ENCODE results near the gene EBF3. TPM values are rescaled to one million over a fixed set of nuclear protein-coding genes. Genes with fewer than 3 reads are reported as not detected.

The EBF3 gene
- total RNA-seq, 1 experiment from 2014 or later: not detected

DNA sequence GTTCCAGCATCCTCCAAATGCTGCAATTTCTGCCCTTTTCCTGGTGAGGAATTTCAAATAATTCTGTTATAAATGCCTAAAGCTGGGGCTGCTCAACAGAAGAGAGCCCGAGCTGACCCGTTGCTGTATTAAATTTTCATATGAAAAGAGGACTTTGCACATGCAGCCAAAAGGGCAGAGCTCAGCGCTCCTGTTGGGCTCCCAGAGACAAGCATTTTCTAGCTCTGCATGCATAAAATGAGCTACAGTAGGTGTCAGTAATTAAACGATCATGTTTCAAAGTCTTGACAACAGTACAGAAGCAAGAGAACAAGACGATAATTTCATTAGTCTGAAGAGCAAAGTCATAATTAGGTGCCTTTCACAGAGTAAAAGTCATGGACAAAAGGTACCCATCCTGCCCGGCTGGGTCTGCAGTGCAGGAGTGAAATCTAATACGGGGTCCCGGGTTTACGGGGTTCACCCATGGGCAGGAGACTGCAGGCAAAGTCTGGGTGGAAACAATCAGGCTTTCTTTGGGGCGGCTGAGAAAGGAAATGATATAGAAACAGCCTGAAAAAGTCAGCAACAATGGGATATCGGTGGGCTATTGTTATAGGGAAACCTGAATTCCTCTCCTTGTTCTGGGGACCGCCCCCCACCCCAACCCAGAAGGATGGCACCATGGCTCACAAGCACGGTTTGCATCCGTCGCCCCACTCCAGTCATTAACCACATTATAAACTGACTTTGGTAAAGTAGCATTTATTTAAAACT, 66.0 kb downstream of the EBF3 start:
- H3K27me3 Mint-ChIP-seq (ENCODE audit: insufficient read depth, unreplicated experiment): no peaks in the 10 kb centered on the region
- no peak overlapping the region for H3K4me3 Mint-ChIP-seq (ENCODE audit: unreplicated experiment)
- CTCF ChIA-PET: no interaction called here
- TF ChIP-seq CTCF (IDR thresholded peaks at IDR 0.05; ENCODE audit: unreplicated experiment): no peak
- H3K9me3 Mint-ChIP-seq (ENCODE audit: unreplicated experiment): no peaks in the 10 kb centered on the region
- DNase-seq (ENCODE audit: unreplicated experiment): no peak
- no TSS peak for BruUV-seq (replicated peaks)
- H3K36me3 Mint-ChIP-seq (ENCODE audit: insufficient read depth, unreplicated experiment): no peaks in the 10 kb centered on the region
- POLR2A ChIA-PET: no interaction called here
- no peaks in the 10 kb centered on the region for H3K4me1 Mint-ChIP-seq (ENCODE audit: insufficient read depth, unreplicated experiment)
- intact Hi-C loops (cut with micrococcal nuclease): no loop called here
- no peak overlapping the region for H3K27ac Mint-ChIP-seq (ENCODE audit: low read depth, unreplicated experiment)

DNA sequence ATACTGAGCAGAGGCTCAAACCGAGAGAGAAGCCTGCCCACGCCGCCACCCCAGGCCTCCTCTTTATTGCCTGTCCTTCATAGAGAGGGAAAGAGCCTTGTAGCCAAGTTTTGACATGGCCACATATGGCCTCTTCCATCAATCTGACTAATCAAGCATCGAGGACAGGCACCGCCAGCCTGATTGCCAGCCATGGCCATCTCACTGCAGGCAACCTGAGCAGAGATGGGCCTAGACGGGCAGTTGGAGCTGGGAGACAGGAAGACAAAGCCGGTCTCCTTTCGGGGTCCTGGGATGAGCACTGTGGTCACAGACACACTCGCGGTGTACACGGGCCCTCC, 67.2 kb downstream of the EBF3 start:
- no TSS peak for BruUV-seq (replicated peaks)
- intact Hi-C loops (cut with micrococcal nuclease): no loop called here
- Mint-ChIP-seq H3K4me3 (ENCODE audit: unreplicated experiment) (no peak overlapping the region), H3K9me3 (ENCODE audit: unreplicated experiment) (no peaks in the 10 kb centered on the region), H3K27ac (ENCODE audit: low read depth, unreplicated experiment) (no peak overlapping the region), H3K36me3 (ENCODE audit: insufficient read depth, unreplicated experiment) (no peaks in the 10 kb centered on the region), H3K4me1 (ENCODE audit: insufficient read depth, unreplicated experiment) (no peaks in the 10 kb centered on the region), H3K27me3 (ENCODE audit: insufficient read depth, unreplicated experiment) (no peaks in the 10 kb centered on the region)
- DNase-seq (ENCODE audit: unreplicated experiment): no peak
- TF ChIP-seq CTCF (IDR thresholded peaks at IDR 0.05; ENCODE audit: unreplicated experiment): no peak
- CTCF ChIA-PET: interaction anchor here (0.6 to 1.5 kb wide), 2 partner anchors 43 to 243 kb away, joined by 3 read pairs; no protein-coding TSS in a partner anchor
- POLR2A ChIA-PET: no interaction called here

GRCh38 chr10:129896136-129896859, 67.8 kb downstream of the EBF3 start:
- Mint-ChIP-seq H3K27me3 (ENCODE audit: insufficient read depth, unreplicated experiment) (no peaks in the 10 kb centered on the region), H3K27ac (ENCODE audit: low read depth, unreplicated experiment) (no peak overlapping the region), H3K4me1 (ENCODE audit: insufficient read depth, unreplicated experiment) (no peaks in the 10 kb centered on the region), H3K9me3 (ENCODE audit: unreplicated experiment) (no peaks in the 10 kb centered on the region), H3K4me3 (ENCODE audit: unreplicated experiment) (no peak overlapping the region), H3K36me3 (ENCODE audit: insufficient read depth, unreplicated experiment) (no peaks in the 10 kb centered on the region)
- CTCF ChIA-PET: interaction anchor here (0.6 to 1.5 kb wide), 2 partner anchors 43 to 244 kb away, joined by 3 read pairs; no protein-coding TSS in a partner anchor
- POLR2A ChIA-PET: interaction anchor here (0.7 kb wide), 1 partner anchor 215 kb away, joined by 4 read pairs; no protein-coding TSS in a partner anchor
- no peak for TF ChIP-seq CTCF (IDR thresholded peaks at IDR 0.05; ENCODE audit: unreplicated experiment)
- BruUV-seq (replicated peaks): no TSS peak
- intact Hi-C loops (cut with micrococcal nuclease): no loop called here
- DNase-seq (ENCODE audit: unreplicated experiment): no peak

GRCh38 chr10:129895811-129896135, 68.3 kb downstream of the EBF3 start:
- BruUV-seq (replicated peaks): no TSS peak
- Mint-ChIP-seq H3K27me3 (ENCODE audit: insufficient read depth, unreplicated experiment) (no peaks in the 10 kb centered on the region), H3K36me3 (ENCODE audit: insufficient read depth, unreplicated experiment) (no peaks in the 10 kb centered on the region), H3K4me1 (ENCODE audit: insufficient read depth, unreplicated experiment) (no peaks in the 10 kb centered on the region), H3K27ac (ENCODE audit: low read depth, unreplicated experiment) (no peak overlapping the region), H3K4me3 (ENCODE audit: unreplicated experiment) (no peak overlapping the region), H3K9me3 (ENCODE audit: unreplicated experiment) (no peaks in the 10 kb centered on the region)
- ChIA-PET CTCF (no interaction called here), POLR2A (interaction anchor here (0.7 kb wide), 1 partner anchor 216 kb away, joined by 4 read pairs; no protein-coding TSS in a partner anchor)
- TF ChIP-seq CTCF (IDR thresholded peaks at IDR 0.05; ENCODE audit: unreplicated experiment): no peak
- intact Hi-C loops (cut with micrococcal nuclease): no loop called here
- no peak for DNase-seq (ENCODE audit: unreplicated experiment)
